ENCODE results near the gene CDH15.

DNA sequence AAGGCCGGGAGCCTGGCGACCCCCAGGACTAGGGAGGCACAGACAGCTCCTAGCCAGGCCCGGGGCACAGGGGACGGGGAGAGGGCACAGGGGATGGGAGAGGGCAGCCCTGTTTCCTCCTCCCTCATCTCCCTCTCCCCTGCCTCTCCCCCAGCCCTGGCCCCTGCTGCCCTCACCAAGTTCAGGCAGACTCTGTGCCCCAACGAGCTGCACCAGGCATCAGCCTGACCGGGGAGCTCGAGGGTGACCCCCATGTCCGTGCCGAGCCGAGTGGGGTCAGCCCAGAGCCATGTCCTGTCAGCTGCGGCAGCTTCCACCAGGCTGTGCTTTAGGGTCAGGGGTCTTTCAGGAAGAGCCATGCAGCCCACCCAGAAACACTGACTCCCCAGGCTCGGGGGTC, 6.0 kb downstream of the CDH15 start:
- TF ChIP-seq KLF13 (CRISPR knock-in tag; IDR thresholded peaks at IDR 0.05) (no peak), ZNF570 (CRISPR knock-in tag; IDR thresholded peaks at IDR 0.05; ENCODE audit: borderline replicate concordance) (no peak), HNF1B (CRISPR knock-in tag; IDR thresholded peaks at IDR 0.05) (no peak), REST (IDR thresholded peaks at IDR 0.05; ENCODE audit: borderline replicate concordance in 1 of 2, low read depth in 1 of 2, low read length in 2 of 2) (no peak), SMC3 (IDR thresholded peaks at IDR 0.05; ENCODE audit: low read length) (no peak), ZNF282 (IDR thresholded peaks at IDR 0.05; ENCODE audit: partially characterized antibody) (no peak), NR3C1 (CRISPR knock-in tag; IDR thresholded peaks at IDR 0.05) (no peak), CREB1 (IDR thresholded peaks at IDR 0.05) (no peak), CREB1 (CRISPR knock-in tag; IDR thresholded peaks at IDR 0.05) (no peak), TRIM24 (CRISPR knock-in tag; IDR thresholded peaks at IDR 0.05) (no peak), PBX3 (CRISPR knock-in tag; IDR thresholded peaks at IDR 0.05; ENCODE audit: borderline replicate concordance) (no peak)
